Neutrophil (primary cell): Measurements from ENCODE around the gene MSGN1.

ENCODE experiments used
- H3K27ac ChIP-seq: fragments of 200-600 bp; sonication (generic); 2 replicates; pipeline ENCODE4 v1.5.1; 2016; ENCODE audit warnings: mild to moderate bottlenecking, moderate library complexity
- H3K27me3 ChIP-seq: fragments of 200-600 bp; sonication (generic); 2 replicates; pipeline ENCODE4 v1.6.0; 2016; ENCODE audit warnings: mild to moderate bottlenecking
- H3K36me3 ChIP-seq: fragments of 200-600 bp; sonication (generic); 2 replicates; pipeline ENCODE4 v1.5.1; 2017
- H3K4me1 ChIP-seq, 2 experiments: fragments of 200-600 bp in 1 of 2; sonication (generic) in 1 of 2; 1 replicate in 1 of 2; 2 replicates in 1 of 2; pipeline versions ENCODE4 v1.5.1 to v1.6.1; 2013 to 2016; ENCODE audit warnings: low read depth in 1 of 2, low read length in 1 of 2, mild to moderate bottlenecking in 1 of 2, moderate library complexity in 1 of 2; ENCODE audit not compliant: control insufficient read depth in 1 of 2, insufficient read depth in 1 of 2
- H3K4me3 ChIP-seq, 2 experiments: fragments of 200-600 bp in 1 of 2; sonication (generic) in 1 of 2; 1 replicate in 1 of 2; 2 replicates in 1 of 2; pipeline ENCODE4 v1.5.1; 2013 to 2016; ENCODE audit warnings: low read depth in 1 of 2, low read length in 1 of 2, mild to moderate bottlenecking in 1 of 2, moderate library complexity in 1 of 2
- H3K9me3 ChIP-seq: fragments of 200-600 bp; sonication (generic); 2 replicates; pipeline ENCODE4 v1.5.1; 2016
- TF ChIP-seq, protein P1 (sequence below): fragments of 200-600 bp; sonication (generic); IDR thresholded peaks from 2 replicates; pipeline ENCODE4 v1.5.1; 2016; ENCODE audit warnings: antibody characterized with exemption

Gene MSGN1

DNA sequence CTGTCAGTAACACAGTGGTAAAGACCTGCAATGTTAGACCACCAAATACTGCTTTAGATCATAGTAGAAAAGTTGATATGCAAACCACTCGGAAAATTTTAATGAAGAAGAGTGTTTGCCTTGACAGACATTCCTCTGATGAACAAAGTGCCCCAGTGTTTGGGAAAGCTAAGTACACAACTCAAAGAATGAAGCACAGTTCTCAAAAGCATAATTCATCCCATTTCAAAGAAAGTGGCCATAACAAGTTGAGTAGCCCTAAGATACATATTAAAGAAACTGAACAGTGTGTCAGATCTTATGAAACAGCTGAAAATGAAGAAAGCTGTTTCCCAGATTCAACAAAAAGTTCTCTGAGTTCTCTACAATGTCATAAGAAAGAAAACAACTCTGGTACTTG, 34.8 kb upstream of the MSGN1 start:
- no peak overlapping the region for H3K4me3 ChIP-seq
- no peaks in the 10 kb centered on the region for H3K4me1 ChIP-seq
- TF ChIP-seq, protein P1, sequence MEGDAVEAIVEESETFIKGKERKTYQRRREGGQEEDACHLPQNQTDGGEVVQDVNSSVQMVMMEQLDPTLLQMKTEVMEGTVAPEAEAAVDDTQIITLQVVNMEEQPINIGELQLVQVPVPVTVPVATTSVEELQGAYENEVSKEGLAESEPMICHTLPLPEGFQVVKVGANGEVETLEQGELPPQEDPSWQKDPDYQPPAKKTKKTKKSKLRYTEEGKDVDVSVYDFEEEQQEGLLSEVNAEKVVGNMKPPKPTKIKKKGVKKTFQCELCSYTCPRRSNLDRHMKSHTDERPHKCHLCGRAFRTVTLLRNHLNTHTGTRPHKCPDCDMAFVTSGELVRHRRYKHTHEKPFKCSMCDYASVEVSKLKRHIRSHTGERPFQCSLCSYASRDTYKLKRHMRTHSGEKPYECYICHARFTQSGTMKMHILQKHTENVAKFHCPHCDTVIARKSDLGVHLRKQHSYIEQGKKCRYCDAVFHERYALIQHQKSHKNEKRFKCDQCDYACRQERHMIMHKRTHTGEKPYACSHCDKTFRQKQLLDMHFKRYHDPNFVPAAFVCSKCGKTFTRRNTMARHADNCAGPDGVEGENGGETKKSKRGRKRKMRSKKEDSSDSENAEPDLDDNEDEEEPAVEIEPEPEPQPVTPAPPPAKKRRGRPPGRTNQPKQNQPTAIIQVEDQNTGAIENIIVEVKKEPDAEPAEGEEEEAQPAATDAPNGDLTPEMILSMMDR = no peak
- peaks cover 24% of the 10 kb centered on the region for H3K36me3 ChIP-seq
- no peak overlapping the region for H3K27ac ChIP-seq
- no peaks in the 10 kb centered on the region for H3K27me3 ChIP-seq
- no peaks in the 10 kb centered on the region for H3K9me3 ChIP-seq

DNA sequence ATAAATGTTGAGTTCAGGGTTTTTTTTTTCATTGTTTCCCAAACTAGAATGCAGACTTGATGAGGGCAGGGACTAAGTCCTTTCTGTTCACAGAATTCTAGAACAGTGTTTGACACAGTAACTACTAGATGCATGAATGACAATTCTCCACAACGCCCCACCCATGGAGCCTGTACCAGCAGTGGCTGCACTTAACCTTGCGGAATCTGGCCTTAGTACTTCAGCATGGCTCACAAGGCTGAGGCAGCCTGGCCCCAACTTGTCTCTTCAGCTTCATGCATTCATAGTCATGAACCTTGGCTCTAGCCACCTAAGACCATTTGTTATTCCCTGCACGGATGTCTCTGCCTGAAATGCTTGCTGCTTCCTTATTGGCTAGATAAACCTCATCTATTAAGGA, 29.5 kb upstream of the MSGN1 start:
- Histone ChIP-seq H3K9me3 (no peaks in the 10 kb centered on the region), H3K27ac (no peak overlapping the region), H3K4me3 (no peak overlapping the region), H3K4me1 (no peaks in the 10 kb centered on the region), H3K36me3 (no peaks in the 10 kb centered on the region), H3K27me3 (peaks cover 21% of the 10 kb centered on the region)
- TF ChIP-seq, protein P1 = no peak

DNA sequence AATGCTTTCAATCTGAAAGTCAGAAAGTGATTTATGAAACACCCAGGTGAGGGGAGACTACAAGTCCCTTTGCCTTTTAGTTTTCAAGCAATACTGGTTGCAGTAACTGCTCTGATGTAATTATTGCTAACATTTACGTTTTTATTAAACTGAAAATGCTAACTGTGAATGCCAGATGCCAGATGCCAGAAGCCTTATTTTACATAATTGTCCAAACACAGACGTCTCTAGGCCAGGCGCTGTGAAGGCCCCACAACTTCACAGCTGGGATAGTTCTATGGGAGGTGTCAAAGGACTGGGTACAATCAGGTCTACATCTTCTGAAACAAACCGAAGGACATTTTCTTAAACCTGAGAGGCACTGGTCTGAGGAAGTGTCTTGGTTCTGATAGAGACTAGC, 27.5 kb upstream of the MSGN1 start:
- Histone ChIP-seq H3K4me1 (no peaks in the 10 kb centered on the region), H3K27ac (no peak overlapping the region), H3K27me3 (peaks cover 27% of the 10 kb centered on the region), H3K4me3 (no peak overlapping the region), H3K9me3 (no peaks in the 10 kb centered on the region), H3K36me3 (no peaks in the 10 kb centered on the region)
- TF ChIP-seq, protein P1 = no peak

DNA sequence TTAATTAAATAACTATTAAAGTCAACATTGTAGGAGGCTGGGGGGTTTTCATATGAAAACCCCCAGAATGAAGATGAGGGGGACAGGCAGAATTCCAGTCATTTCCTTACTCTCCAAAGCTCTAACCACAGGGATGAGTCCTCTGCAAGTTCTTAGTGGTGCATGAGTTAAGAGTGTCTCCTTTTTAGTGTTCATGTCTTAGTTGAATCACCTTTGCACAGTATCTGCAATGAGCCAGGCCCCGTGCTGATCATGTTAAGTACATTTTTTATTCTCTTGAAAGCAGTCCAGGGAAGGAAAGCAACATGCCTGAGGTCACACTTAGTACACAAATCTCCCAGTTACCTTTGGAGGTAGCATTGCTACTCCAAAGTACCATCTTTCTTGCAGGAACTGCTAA, 25.7 kb upstream of the MSGN1 start:
- Histone ChIP-seq H3K4me1 (no peaks in the 10 kb centered on the region), H3K27ac (no peak overlapping the region), H3K9me3 (no peaks in the 10 kb centered on the region), H3K36me3 (no peaks in the 10 kb centered on the region), H3K27me3 (peaks cover 27% of the 10 kb centered on the region), H3K4me3 (no peak overlapping the region)
- TF ChIP-seq, protein P1 = no peak

DNA sequence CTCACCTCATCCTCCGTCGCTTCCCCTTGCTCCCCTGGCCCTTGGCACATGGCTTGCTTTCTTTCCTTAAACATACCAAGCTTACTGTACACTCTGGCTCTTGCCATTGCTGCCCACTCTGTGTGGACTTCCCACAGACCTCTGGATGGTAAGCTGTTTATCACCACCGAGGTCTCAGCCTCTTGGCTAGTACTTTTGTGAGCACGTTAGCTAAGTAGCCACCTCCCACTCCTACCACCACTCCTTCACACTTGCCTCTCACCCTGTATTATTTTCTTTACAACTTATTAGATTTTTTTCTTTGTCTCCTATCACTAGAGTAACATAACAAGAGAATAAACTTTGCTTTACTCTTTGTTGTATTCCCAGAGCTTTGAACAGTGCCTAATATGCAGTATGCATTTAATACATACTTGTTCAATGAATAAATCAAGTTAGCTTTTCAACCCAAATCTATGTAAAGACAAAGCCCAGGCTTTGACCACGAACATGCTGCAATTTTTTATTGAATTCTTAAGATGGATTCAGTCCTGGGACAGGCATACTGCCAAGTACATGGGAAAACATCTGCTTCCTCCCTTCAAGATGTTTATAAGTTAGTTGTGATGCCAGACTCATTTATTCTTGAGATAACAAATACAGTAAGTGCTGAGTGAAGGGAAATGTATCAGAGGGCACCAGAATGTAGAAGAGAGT, 25.0 kb upstream of the MSGN1 start:
- no peak overlapping the region for H3K4me3 ChIP-seq
- peaks cover 27% of the 10 kb centered on the region for H3K27me3 ChIP-seq
- H3K36me3 ChIP-seq = no peaks in the 10 kb centered on the region
- H3K4me1 ChIP-seq = no peaks in the 10 kb centered on the region
- TF ChIP-seq, protein P1 = no peak
- no peaks in the 10 kb centered on the region for H3K9me3 ChIP-seq
- H3K27ac ChIP-seq = no peak overlapping the region

DNA sequence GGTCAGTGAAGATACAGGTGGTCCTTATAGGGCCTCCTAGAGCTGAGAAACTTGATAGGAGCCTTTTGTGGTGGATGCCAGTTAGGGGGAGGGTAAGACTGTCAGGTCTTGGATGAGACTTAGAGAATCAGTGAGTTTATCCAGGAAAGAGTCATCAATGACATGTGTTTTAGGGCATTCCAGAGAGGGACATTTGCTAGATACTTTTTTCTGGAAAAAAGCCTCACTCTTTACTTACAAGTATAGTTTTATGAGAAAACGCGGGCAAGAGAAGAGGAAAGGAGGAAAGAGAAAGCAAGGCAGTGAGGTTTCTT, 24.5 kb upstream of the MSGN1 start:
- H3K36me3 ChIP-seq = no peaks in the 10 kb centered on the region
- no peaks in the 10 kb centered on the region for H3K9me3 ChIP-seq
- peaks cover 27% of the 10 kb centered on the region for H3K27me3 ChIP-seq
- no peak overlapping the region for H3K4me3 ChIP-seq
- H3K27ac ChIP-seq = no peak overlapping the region
- no peaks in the 10 kb centered on the region for H3K4me1 ChIP-seq
- TF ChIP-seq, protein P1 = no peak
